ENCODE measurements around the gene BBS1.

The BBS1 gene

GRCh38 chr11:66559142-66559865 lies 48.9 kb downstream of the BBS1 start:
- no peaks in the 10 kb centered on the region; a peak in 1 of 22 replicates for H4K20me1 ChIP-seq
- H3K4me2 ChIP-seq: no peak overlapping the region
- H3K4me3 ChIP-seq: no peak overlapping the region
- no peaks in the 10 kb centered on the region for H3K9me3 ChIP-seq (replicated peaks in 1 of 11)
- no peak overlapping the region for H3K27ac ChIP-seq
- H3K27me3 ChIP-seq: no peaks in the 10 kb centered on the region
- no peaks in the 10 kb centered on the region for H3K4me1 ChIP-seq
- H3K9ac ChIP-seq: no peak overlapping the region
- H3K36me3 ChIP-seq: no peaks in the 10 kb centered on the region
- no peak for TF ChIP-seq Cebpa-rat (IDR thresholded peaks at IDR 0.05)

- H3K27ac ChIP-seq: no peak overlapping the region
- peaks cover 0 to 4% (median 0%) of the 10 kb centered on the region in 11 experiments; a peak in 1 of 22 replicates for H4K20me1 ChIP-seq
- H3K4me3 ChIP-seq: no peak overlapping the region
- no peak overlapping the region for H3K9ac ChIP-seq
- H3K4me2 ChIP-seq: no peak overlapping the region
- no peaks in the 10 kb centered on the region; a peak in 1 of 22 replicates for H3K27me3 ChIP-seq
- no peaks in the 10 kb centered on the region for H3K36me3 ChIP-seq
- no peak for TF ChIP-seq Cebpa-rat (IDR thresholded peaks at IDR 0.05)
- H3K9me3 ChIP-seq (replicated peaks in 1 of 11): no peaks in the 10 kb centered on the region
- H3K4me1 ChIP-seq: no peaks in the 10 kb centered on the region
These were observed 49.6 kb downstream of the BBS1 start for GRCh38 chr11:66559866-66560676.

GRCh38 chr11:66561178-66561974 lies 50.9 kb downstream of the BBS1 start:
- Histone ChIP-seq H3K4me2 (no peak overlapping the region), H3K9me3 (replicated peaks in 1 of 11) (no peaks in the 10 kb centered on the region), H3K36me3 (no peaks in the 10 kb centered on the region), H3K27me3 (peaks cover 0 to 11% (median 5%) of the 10 kb centered on the region in 11 experiments; a peak in 16 of 22 replicates), H3K9ac (no peak overlapping the region), H3K27ac (no peak overlapping the region), H3K4me1 (no peaks in the 10 kb centered on the region), H3K4me3 (no peak overlapping the region), H4K20me1 (peaks cover 0 to 4% (median 0%) of the 10 kb centered on the region in 11 experiments; a peak in 1 of 22 replicates)
- no peak for TF ChIP-seq Cebpa-rat (IDR thresholded peaks at IDR 0.05)

- peaks cover 3 to 16% (median 11%) of the 10 kb centered on the region in 11 experiments; a peak in 21 of 22 replicates for H3K27me3 ChIP-seq
- no peaks in the 10 kb centered on the region for H3K9me3 ChIP-seq (replicated peaks in 1 of 11)
- H3K36me3 ChIP-seq: no peaks in the 10 kb centered on the region
- no peak overlapping the region for H3K4me3 ChIP-seq
- H4K20me1 ChIP-seq: peaks cover 0 to 4% (median 0%) of the 10 kb centered on the region in 11 experiments; a peak in 1 of 22 replicates
- no peak overlapping the region for H3K4me2 ChIP-seq
- no peak for TF ChIP-seq Cebpa-rat (IDR thresholded peaks at IDR 0.05)
- no peak overlapping the region for H3K27ac ChIP-seq
- H3K4me1 ChIP-seq: no peaks in the 10 kb centered on the region
- no peak overlapping the region for H3K9ac ChIP-seq
These were observed 51.5 kb downstream of the BBS1 start for GRCh38 chr11:66561975-66562248.

GRCh38 chr11:66562275-66562674 lies 51.8 kb downstream of the BBS1 start:
- H3K4me3 ChIP-seq: no peak overlapping the region
- no peaks in the 10 kb centered on the region for H3K36me3 ChIP-seq
- H3K27me3 ChIP-seq: peaks cover 6 to 20% (median 14%) of the 10 kb centered on the region in 11 experiments
- TF ChIP-seq Cebpa-rat (IDR thresholded peaks at IDR 0.05): no peak
- no peak overlapping the region for H3K4me2 ChIP-seq
- H3K4me1 ChIP-seq: no peaks in the 10 kb centered on the region
- no peak overlapping the region for H3K27ac ChIP-seq
- no peak overlapping the region for H3K9ac ChIP-seq
- H4K20me1 ChIP-seq: peaks cover 0 to 4% (median 0%) of the 10 kb centered on the region in 11 experiments; a peak in 1 of 22 replicates
- H3K9me3 ChIP-seq (replicated peaks in 1 of 11): peaks cover 0 to 2% (median 0%) of the 10 kb centered on the region in 11 experiments; a peak in 2 of 22 replicates

- Histone ChIP-seq H3K9me3 (replicated peaks in 1 of 11) (peaks cover 0 to 10% (median 0%) of the 10 kb centered on the region in 11 experiments; a peak in 5 of 22 replicates), H3K4me3 (no peak overlapping the region), H3K36me3 (no peaks in the 10 kb centered on the region), H3K4me2 (no peak overlapping the region), H3K27ac (no peak overlapping the region), H3K4me1 (no peaks in the 10 kb centered on the region), H4K20me1 (peaks cover 0 to 12% (median 0%) of the 10 kb centered on the region in 11 experiments; a peak in 2 of 22 replicates), H3K9ac (no peak overlapping the region), H3K27me3 (peaks cover 14 to 28% (median 22%) of the 10 kb centered on the region in 11 experiments)
- TF ChIP-seq Cebpa-rat (IDR thresholded peaks at IDR 0.05): no peak
These were observed 52.6 kb downstream of the BBS1 start for GRCh38 chr11:66562907-66563583.

- H3K36me3 ChIP-seq: no peaks in the 10 kb centered on the region
- no peak overlapping the region for H3K9ac ChIP-seq
- no peak overlapping the region for H3K4me3 ChIP-seq
- no peak overlapping the region for H3K27ac ChIP-seq
- peaks cover 22 to 36% (median 30%) of the 10 kb centered on the region in 11 experiments for H3K27me3 ChIP-seq
- no peak overlapping the region for H3K4me2 ChIP-seq
- H3K4me1 ChIP-seq: no peaks in the 10 kb centered on the region
- H4K20me1 ChIP-seq: peaks cover 0 to 17% (median 0%) of the 10 kb centered on the region in 11 experiments; a peak in 2 of 22 replicates
- no peak for TF ChIP-seq Cebpa-rat (IDR thresholded peaks at IDR 0.05)
- H3K9me3 ChIP-seq (replicated peaks in 1 of 11): peaks cover 0 to 14% (median 0%) of the 10 kb centered on the region in 11 experiments; a peak in 6 of 22 replicates
These were observed 53.4 kb downstream of the BBS1 start for GRCh38 chr11:66563832-66564231.

GRCh38 chr11:66564538-66564937 lies 54.1 kb downstream of the BBS1 start:
- Histone ChIP-seq H3K4me1 (peaks cover 0 to 4% (median 0%) of the 10 kb centered on the region in 10 experiments; a peak in 2 of 20 replicates), H3K9me3 (replicated peaks in 1 of 11) (peaks cover 0 to 14% (median 0%) of the 10 kb centered on the region in 11 experiments; a peak in 6 of 22 replicates), H3K36me3 (no peaks in the 10 kb centered on the region), H4K20me1 (peaks cover 0 to 17% (median 0%) of the 10 kb centered on the region in 11 experiments; a peak in 2 of 22 replicates), H3K4me2 (no peak overlapping the region), H3K4me3 (no peak overlapping the region), H3K27me3 (peaks cover 27 to 43% (median 37%) of the 10 kb centered on the region in 11 experiments), H3K27ac (no peak overlapping the region), H3K9ac (no peak overlapping the region)
- TF ChIP-seq Cebpa-rat (IDR thresholded peaks at IDR 0.05): no peak
